Testis (tissue), 2 donors: ENCODE measurements around the gene RABGAP1L.

Source experiments
- CTCF ChIP-seq, 3 experiments: fragments of 450-650 bp in 2 of 3; fragments of 200-600 bp in 1 of 3; sonication (generic) in 1 of 3; IDR thresholded peaks; one replicate each; pipeline ENCODE4 v1.5.1; 2016 to 2019; ENCODE audit warnings: antibody characterized with exemption in 3 of 3, mild to moderate bottlenecking in 2 of 3, moderate library complexity in 1 of 3
- POLR2A ChIP-seq: fragments of 450-650 bp; IDR thresholded peaks from one replicate; pipeline ENCODE4 v1.6.1; 2017; ENCODE audit warnings: antibody characterized with exemption, mild to moderate bottlenecking, moderate library complexity

GRCh38 chr1:174153825-174154107, 5.6 kb upstream of the RABGAP1L start:
- no peak for TF ChIP-seq POLR2A
- TF ChIP-seq CTCF (IDR thresholded peaks at IDR 0.05) = no peak
